Measurements from ENCODE around the gene ATP6V0E1.

The ATP6V0E1 gene

DNA sequence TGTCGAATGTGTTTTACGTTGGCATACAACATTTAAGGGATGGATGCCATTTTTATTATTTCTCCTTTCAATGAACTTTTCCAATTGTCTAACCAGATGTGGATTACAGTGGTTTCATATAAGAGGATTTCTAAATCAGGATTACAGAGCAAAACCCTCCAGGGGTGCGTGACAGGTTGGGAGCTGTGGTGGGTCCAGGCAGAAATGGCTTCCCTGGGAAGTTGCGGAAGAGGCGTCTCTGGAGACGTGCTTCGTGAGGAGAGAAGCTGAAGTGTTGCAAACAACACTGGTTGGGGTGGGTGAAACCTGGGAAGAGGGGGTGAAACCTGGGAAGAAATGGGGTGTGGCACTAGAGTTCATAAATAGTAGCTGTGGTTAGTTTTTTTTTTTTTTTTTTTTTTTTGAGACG lies 28.8 kb upstream of the ATP6V0E1 start:
- no peak for DNase-seq (ENCODE audit: low spot score)
- in situ Hi-C loops (cut with MboI; ENCODE audit: low pct_unique_long_range_greater_than_20kb, low sequenced_read_pairs, unreplicated experiment), result no loop called here
- TF ChIP-seq CTCF (IDR thresholded peaks at IDR 0.05; ENCODE audit: extremely low read depth, insufficient read depth, missing control alignments), result no peak

DNA sequence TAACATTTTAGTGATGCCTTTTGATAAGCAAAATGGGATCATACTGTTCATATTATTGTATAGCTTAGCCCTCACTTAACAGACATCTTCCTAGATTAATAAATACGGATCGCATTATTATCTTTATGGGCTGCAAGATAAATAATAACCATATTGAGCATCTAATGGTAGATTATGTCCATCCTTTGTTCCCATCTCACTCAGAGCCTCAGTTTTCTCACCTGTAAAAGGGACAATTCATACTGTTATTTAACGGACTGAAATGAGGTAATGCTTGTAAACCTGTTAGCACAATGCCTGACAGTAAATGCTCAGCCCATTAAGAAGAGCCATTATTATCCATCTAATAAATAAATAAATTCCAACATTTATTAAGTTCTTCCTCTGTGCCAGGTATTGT lies 27.3 kb upstream of the ATP6V0E1 start:
- no peak for TF ChIP-seq CTCF (IDR thresholded peaks at IDR 0.05; ENCODE audit: extremely low read depth, insufficient read depth, missing control alignments)
- in situ Hi-C loops (cut with MboI; ENCODE audit: low pct_unique_long_range_greater_than_20kb, low sequenced_read_pairs, unreplicated experiment), result no loop called here
- no peak for DNase-seq (ENCODE audit: low spot score)

DNA sequence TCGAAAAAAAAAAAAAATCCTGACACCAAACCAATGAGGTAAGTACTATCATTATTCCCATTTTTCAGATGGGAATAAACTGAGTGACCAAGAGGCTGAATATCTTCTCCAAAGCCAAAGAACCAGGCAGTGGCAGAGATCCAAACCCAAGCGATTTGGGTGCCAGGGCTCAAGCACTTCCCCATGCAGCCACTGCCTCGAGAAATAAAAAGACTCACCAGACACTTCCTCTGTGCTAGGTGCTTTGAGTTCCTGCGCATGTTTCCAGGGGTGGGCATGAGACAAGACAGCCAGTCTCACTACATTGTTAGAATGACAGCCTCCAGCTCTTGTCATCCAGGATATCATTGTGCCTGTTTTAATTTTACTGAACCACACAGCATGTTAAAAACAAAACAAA lies 26.6 kb upstream of the ATP6V0E1 start:
- TF ChIP-seq CTCF (IDR thresholded peaks at IDR 0.05; ENCODE audit: extremely low read depth, insufficient read depth, missing control alignments), result no peak
- DNase-seq (ENCODE audit: low spot score), result no peak
- in situ Hi-C loops (cut with MboI; ENCODE audit: low pct_unique_long_range_greater_than_20kb, low sequenced_read_pairs, unreplicated experiment), result no loop called here

DNA sequence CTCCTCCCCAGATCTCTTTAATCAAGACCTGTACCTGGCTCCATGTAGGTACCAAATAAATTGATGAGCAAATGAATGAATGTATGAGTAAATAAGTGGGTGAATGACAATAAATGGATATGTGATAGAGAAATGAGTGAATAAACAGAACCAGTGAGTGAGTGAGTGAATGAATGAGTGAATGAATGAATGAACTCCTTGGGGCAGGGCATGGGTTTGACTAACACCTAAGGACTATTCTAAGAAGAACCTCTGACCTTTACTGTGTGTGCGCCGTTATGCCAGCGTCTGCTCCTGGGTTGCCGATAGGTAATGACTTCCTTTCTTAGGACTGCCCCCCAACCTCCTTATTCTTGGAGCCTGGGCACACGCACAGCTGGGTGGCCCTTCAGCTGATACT lies 26.1 kb upstream of the ATP6V0E1 start:
- no peak for TF ChIP-seq CTCF (IDR thresholded peaks at IDR 0.05; ENCODE audit: extremely low read depth, insufficient read depth, missing control alignments)
- in situ Hi-C loops (cut with MboI; ENCODE audit: low pct_unique_long_range_greater_than_20kb, low sequenced_read_pairs, unreplicated experiment), result no loop called here

DNA sequence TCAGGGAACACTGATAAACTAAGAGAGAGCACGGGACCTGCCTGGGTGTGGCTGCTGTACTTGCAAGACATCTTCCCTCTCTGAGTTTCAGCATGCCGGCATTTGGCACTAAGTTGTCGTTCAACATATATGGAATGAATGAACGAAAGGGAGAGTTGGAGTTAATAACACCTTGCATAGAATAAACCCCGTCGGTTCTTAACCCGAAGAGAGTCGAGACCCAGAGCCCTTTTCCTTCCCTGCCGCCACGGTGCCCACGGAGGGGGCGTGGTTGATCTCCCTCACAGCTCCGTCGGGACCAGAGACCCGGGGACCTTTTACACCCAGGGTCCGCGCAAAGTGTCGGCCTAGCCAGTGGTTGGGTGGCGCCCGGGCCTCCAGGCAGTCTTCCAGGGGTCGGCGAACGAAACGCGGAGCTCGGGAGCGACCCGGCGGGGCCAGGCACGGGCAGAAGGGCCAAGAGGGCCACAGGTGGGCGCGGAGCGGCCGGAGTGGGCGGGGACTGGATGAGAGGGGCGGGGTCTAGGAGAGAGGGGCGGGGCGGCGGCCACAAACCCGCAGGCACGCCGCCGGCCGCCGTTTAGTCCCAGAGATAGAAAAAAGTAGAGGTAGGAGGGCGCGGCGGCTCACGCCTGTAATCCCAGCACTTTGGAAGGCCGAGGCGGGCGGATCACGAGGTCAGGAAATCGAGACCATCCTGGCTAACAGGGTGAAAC lies 25.1 kb upstream of the ATP6V0E1 start:
- in situ Hi-C loops (cut with MboI; ENCODE audit: low pct_unique_long_range_greater_than_20kb, low sequenced_read_pairs, unreplicated experiment), result no loop called here
- peak; percentile 92 for DNase-seq (ENCODE audit: low spot score)
- no peak for TF ChIP-seq CTCF (IDR thresholded peaks at IDR 0.05; ENCODE audit: extremely low read depth, insufficient read depth, missing control alignments)

More for the DNA sequence above, 26.1 kb upstream of the ATP6V0E1 start:
- no peak for DNase-seq (ENCODE audit: low spot score)

- TF ChIP-seq CTCF (IDR thresholded peaks at IDR 0.05; ENCODE audit: extremely low read depth, insufficient read depth, missing control alignments), result no peak
- in situ Hi-C loops (cut with MboI; ENCODE audit: low pct_unique_long_range_greater_than_20kb, low sequenced_read_pairs, unreplicated experiment), result no loop called here
- DNase-seq (ENCODE audit: low spot score), result no peak
Observed at GRCh38 chr5:172959824-172960799, 23.5 kb upstream of the ATP6V0E1 start.

Data from GM13977 (cell line).